HUES6 (cell line): ENCODE results near the gene NFIA.

ENCODE experiments used
- H3K27ac ChIP-seq: 2 replicates; pipeline ENCODE4 v1.7.0; 2013; ENCODE audit warnings: low read depth, mild to moderate bottlenecking, low read length, inconsistent platforms
- H3K27me3 ChIP-seq: 2 replicates; pipeline ENCODE4 v1.6.1; 2013; ENCODE audit warnings: low read length; ENCODE audit not compliant: control insufficient read depth, insufficient read depth
- H3K36me3 ChIP-seq: 2 replicates; pipeline ENCODE4 v1.6.1; 2013; ENCODE audit warnings: low read length; ENCODE audit not compliant: control insufficient read depth, insufficient read depth
- H3K4me1 ChIP-seq: 2 replicates; pipeline ENCODE4 v1.6.1; 2013; ENCODE audit warnings: low read length; ENCODE audit not compliant: control insufficient read depth, insufficient read depth
- H3K4me3 ChIP-seq: 2 replicates; pipeline ENCODE4 v1.5.1; 2013; ENCODE audit warnings: low read depth, low read length
- H3K9ac ChIP-seq: one replicate; pipeline ENCODE4 v1.6.1; 2013; ENCODE audit warnings: mild to moderate bottlenecking, low read length
- H3K9me3 ChIP-seq: 2 replicates; pipeline ENCODE4 v1.6.1; 2013; ENCODE audit warnings: low read depth, low read length; ENCODE audit not compliant: control insufficient read depth, insufficient read depth

Gene NFIA

DNA sequence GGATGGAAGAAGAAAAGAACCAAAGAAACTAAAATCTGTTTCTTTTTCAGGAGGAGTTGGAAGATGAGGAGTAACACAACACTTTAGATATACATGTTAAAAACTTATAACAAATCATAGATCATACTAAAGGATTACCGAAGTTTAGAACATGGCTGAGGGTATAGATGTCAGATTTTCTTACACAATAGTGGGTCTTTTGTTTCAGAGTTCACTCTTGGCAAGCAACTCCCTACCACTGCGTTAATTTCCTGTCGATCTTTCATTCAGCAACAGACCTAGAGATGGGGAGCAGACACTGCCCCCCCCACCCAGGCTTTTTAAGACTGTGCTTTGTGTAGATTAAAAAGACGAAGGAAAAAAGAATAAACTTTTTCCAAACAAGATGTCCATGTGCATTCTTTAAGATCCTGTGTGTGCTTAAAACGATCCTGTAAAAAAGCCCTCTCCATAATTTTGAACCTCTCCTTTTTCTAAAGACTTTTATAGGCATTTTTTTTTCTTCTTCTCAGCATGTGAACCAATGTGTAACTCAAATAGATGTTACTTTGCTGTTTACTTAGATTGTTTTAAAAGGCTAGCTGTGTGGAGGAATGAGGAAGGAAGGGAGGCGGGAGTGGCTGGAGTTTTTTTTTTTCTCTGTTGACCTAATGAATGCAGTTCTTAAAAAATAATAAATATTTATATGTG, 50.4 kb downstream of the NFIA start:
- H3K9ac ChIP-seq, result no peak overlapping the region
- no peaks in the 10 kb centered on the region for H3K27me3 ChIP-seq
- H3K4me3 ChIP-seq, result no peak overlapping the region
- H3K9me3 ChIP-seq, result no peaks in the 10 kb centered on the region
- no peaks in the 10 kb centered on the region for H3K4me1 ChIP-seq
- H3K36me3 ChIP-seq, result no peaks in the 10 kb centered on the region
- no peak overlapping the region for H3K27ac ChIP-seq

DNA sequence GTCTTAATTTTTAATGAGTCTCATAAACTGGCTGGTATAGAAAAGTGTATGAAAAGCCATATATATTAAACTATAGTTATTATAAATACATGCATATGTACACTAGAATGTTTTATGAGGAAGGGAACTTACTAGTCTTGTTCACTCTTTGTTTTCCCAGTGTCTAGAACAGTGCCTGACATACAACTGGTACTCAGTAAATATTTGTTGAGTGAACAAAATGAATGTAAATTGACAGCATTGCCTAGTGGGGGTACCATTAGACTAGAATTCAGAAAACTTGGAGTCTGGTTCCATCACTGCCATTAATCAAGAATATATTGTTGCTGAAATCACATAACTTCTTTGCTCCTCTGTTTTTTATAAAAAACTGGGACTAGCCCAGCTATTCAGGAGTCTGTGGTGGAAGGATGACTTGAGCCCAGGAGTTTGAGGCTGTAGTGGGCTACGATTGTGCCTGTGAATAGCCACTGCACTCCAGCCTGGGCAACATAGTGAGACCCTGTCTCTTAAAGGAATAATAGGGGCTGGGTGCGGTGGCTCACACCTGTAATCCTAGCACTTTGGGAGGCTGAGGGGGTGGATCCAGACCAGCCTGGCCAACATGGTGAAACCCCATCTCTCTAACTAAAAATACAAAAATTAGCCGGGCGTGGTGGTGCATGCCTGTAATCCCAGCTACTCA, 51.1 kb downstream of the NFIA start:
- Histone ChIP-seq H3K27ac (no peak overlapping the region), H3K9ac (no peak overlapping the region), H3K27me3 (no peaks in the 10 kb centered on the region), H3K9me3 (no peaks in the 10 kb centered on the region), H3K36me3 (no peaks in the 10 kb centered on the region), H3K4me1 (no peaks in the 10 kb centered on the region), H3K4me3 (no peak overlapping the region)

DNA sequence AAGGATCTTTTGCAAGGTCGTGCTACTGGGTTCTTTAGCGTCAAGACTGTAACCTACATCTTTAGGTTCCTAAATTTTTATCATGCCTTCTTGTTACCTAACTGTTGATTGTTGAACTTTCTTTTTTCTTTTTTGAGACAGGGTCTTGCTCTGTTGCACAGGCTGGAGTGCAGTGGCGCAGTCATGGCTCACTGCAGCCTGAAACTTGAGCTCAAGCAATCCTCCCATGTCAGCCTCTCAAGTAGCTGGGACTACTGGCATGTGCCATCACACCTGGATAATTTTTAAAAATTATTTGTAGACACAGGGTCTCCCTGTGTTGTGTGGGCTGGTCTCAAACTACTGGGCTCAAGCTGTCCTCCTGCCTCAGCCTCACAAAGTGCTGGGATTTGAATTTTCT, 52.9 kb downstream of the NFIA start:
- H3K9me3 ChIP-seq, result no peaks in the 10 kb centered on the region
- H3K4me1 ChIP-seq, result peaks cover 6% of the 10 kb centered on the region
- H3K9ac ChIP-seq, result no peak overlapping the region
- no peak overlapping the region for H3K4me3 ChIP-seq
- H3K36me3 ChIP-seq, result no peaks in the 10 kb centered on the region
- H3K27me3 ChIP-seq, result no peaks in the 10 kb centered on the region
- H3K27ac ChIP-seq, result no peak overlapping the region

DNA sequence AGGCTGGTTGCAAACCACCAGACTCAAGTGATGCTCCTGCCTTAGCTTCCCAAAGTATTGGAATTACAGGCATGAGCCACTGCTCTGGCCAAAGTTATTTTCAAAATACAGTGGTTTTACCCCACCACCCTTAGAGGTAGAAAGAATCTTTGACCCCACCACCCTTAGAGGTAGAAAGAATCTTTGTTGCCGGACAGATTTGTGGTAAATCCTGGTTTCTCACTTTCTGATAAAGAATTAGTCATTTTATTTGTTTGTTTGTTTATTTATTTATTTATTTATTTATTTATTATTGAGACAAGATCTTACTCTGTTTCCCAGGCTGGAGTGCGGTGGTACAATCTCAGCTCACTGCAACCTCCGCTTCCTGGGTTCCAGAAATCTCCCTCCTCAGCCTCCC, 55.9 kb downstream of the NFIA start:
- Histone ChIP-seq H3K4me1 (peaks cover 24% of the 10 kb centered on the region), H3K27me3 (no peaks in the 10 kb centered on the region), H3K36me3 (no peaks in the 10 kb centered on the region), H3K27ac (no peak overlapping the region), H3K9me3 (no peaks in the 10 kb centered on the region), H3K9ac (no peak overlapping the region), H3K4me3 (no peak overlapping the region)

DNA sequence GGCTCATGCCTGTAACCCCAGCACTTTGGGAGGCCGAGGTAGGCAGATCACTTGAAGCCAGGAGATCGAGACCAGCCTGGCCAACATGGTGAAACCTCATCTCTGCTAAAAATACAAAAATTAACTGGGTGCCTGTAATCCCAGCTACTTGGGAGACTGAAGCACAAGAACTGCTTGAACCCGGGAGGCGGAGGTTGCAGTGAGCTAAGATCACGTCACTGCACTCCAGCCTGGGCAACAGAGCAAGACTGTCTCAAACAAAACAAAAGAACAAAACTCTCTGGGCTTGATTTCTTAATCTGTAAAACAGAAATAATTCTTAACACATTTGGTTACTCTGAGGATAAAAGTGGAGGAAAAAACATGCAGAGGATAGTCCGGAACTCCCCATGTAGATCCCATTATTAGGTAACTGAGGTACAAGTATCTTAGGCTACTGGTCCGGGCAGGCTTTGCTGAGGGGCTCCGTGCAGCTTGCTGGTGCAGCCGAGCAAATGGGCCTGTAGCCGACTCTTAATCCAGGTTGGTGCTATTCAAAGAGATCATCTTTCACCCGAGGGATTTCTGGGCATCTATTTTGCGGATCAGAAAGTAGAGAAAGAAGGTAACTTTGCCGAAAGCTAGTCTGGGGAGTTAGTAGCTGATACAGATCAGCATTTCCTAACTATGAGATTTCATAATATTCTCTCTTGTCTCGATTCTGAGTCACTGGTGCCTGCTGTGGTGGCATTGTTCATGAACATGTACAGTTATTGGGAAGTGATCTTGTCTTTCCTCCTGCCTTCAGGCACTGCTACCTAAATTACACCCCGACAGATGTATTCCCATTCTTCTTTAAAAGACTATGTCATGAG, 56.8 kb downstream of the NFIA start:
- H3K27me3 ChIP-seq, result no peaks in the 10 kb centered on the region
- H3K27ac ChIP-seq, result no peak overlapping the region
- H3K36me3 ChIP-seq, result no peaks in the 10 kb centered on the region
- no peak overlapping the region for H3K9ac ChIP-seq
- no peaks in the 10 kb centered on the region for H3K9me3 ChIP-seq
- H3K4me1 ChIP-seq, result peaks cover 24% of the 10 kb centered on the region
- no peak overlapping the region for H3K4me3 ChIP-seq

DNA sequence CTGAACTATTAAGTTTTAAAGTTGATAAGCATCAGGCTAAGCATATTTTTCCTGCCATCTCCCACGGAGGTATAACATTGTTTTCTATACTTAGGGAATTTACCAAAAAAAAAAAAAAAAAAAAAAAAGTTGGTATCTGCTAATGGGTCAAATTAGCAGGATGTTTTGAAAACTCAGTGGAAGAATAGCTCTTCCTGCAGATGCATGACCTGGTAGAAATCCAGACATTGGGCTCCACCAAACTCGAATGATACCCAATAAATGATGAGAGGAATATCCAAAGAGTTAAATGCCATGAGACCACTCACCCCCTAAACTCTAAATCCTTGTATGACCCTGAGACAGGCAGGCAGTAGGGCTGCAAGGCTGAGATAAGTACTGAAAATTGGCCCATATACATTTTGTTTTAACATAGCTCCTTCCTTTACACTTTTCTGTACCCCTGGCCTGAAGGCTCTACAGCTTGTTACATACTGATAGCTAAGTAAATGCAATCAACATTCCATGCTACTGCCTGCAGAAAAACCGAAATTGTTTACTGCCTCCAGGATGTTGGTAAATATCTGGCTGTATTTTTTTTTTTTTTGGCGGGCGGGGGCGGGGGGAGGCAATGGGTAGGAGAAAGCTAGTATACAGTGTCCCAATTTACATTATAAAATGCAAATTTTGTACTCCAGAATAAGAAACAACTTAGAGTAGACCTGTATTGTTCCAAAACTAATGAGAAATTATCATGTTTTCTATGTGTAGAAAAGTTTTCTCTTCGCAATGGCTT, 57.6 kb downstream of the NFIA start:
- peaks cover 24% of the 10 kb centered on the region for H3K4me1 ChIP-seq

DNA sequence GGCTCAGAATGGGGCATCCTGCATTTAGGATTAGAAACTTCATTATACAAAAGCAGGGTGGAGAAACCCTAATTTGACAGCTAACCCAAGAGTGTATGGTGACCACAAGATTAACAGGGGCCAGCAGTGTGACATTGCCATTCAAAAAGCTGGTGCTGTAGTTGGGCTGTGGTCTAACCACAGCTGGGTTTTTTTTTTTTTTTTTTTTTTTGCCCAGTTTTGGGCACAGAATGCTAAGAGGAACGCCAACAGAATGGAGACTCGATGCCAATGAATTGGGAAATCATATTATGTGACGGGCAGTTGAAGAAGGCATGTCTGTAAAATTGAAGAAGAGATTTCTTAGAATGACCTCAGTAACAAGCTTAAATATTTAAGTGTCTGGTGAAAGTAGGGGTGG, 58.4 kb downstream of the NFIA start:
- Histone ChIP-seq H3K9ac (no peak overlapping the region), H3K4me1 (peaks cover 24% of the 10 kb centered on the region), H3K27ac (no peak overlapping the region), H3K36me3 (no peaks in the 10 kb centered on the region), H3K9me3 (no peaks in the 10 kb centered on the region), H3K4me3 (no peak overlapping the region), H3K27me3 (no peaks in the 10 kb centered on the region)

More for the DNA sequence above, 57.6 kb downstream of the NFIA start:
- Histone ChIP-seq H3K27me3 (no peaks in the 10 kb centered on the region), H3K4me3 (no peak overlapping the region), H3K27ac (no peak overlapping the region), H3K9me3 (no peaks in the 10 kb centered on the region), H3K9ac (no peak overlapping the region), H3K36me3 (no peaks in the 10 kb centered on the region)

DNA sequence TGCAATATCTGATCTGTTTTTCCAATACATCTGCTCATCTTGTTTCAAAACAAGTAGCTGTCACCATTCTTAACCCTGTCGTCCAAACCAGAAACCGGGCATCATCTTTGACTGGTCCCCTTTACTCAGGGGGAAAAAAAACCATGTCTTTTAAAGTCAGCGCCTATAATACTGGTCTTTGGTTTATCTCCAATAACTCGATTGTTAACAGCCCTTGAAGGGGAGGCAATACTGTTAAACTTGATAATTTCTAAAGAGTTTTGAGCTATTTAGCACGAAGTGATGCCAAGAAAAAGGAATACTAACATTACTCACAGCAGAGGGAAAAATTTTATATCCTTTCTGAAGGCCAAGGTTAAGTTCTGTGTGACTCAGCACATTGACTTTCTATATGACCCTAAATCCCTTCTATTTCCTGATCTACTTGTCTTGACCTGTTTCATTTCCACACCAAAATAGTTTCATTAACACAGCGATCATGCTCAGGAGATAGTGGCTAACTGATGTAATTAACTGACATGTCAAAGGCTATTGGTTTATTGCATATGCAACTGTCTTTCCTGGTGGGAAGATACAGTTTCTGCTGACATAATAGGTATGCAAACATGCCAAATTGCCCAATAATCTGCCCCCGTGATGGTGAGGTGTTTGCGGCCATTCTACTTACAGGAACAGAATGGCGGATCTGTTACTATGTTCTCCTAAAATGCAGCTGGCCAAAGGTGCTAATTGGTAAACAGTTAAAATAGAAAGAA, 59.1 kb downstream of the NFIA start:
- H3K27ac ChIP-seq, result no peak overlapping the region
- H3K9me3 ChIP-seq, result no peaks in the 10 kb centered on the region
- peaks cover 24% of the 10 kb centered on the region for H3K4me1 ChIP-seq
- H3K4me3 ChIP-seq, result no peak overlapping the region
- H3K36me3 ChIP-seq, result no peaks in the 10 kb centered on the region
- no peak overlapping the region for H3K9ac ChIP-seq
- H3K27me3 ChIP-seq, result no peaks in the 10 kb centered on the region

DNA sequence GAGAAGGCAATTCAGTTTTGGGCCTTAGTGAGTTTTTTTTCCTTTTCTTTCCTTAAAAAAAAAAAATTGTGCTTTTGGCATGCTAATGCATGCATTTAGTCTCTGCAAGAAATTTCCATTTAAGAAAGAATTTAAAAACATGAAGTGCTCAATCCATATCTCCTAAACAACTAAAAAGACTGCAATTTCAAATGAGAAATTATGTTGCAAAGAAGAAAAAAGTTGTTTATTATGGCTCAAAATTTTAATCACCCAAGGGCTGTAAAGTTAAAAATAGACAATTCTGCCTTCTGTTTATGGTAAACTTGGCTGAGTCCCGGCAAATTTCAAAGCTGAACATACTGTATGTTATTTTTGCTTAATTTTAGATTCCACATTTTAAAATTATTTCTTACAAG, 59.7 kb downstream of the NFIA start:
- no peak overlapping the region for H3K9ac ChIP-seq

DNA sequence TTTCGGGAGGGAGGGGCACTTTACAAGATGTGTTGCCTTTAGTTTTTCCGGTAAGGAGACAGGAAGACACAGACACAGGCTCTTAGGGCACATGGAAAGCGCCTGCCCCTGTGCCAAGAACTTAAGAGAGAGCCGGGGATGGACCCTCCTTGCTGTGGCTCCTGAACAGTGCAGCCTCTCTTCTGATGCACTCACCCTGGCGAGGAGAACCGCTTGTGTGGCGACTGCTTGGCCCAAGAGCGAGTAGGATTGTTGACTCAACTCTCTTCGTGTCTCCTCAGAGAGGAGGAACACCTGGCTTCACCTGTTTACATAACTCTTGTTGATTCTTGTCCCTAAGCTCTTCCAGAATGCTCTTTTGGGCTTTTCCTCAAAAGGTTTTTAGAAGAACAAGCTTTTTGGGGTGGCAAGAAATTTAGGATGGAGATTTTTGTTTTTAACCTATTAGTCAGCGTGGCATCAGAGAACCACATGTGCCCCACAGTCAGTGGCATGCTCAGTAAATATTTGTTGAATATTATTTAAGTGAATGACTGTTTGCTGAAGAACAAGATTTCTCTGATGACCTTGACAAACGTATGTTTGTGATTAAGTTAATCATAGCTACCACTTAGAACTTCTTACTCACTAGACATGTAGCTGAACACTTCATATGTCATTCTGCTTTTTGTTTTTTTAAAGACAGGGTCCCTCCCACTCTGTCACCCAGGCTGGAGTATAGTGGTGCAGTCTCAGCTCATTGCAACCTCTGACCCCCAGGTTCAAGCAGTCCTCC, 60.6 kb downstream of the NFIA start:
- H3K27ac ChIP-seq, result no peak overlapping the region
- no peak overlapping the region for H3K4me3 ChIP-seq
- no peak overlapping the region for H3K9ac ChIP-seq
- no peaks in the 10 kb centered on the region for H3K36me3 ChIP-seq
- no peaks in the 10 kb centered on the region for H3K27me3 ChIP-seq
- peaks cover 24% of the 10 kb centered on the region for H3K4me1 ChIP-seq
- H3K9me3 ChIP-seq, result no peaks in the 10 kb centered on the region

More for the DNA sequence above, 59.7 kb downstream of the NFIA start:
- H3K9me3 ChIP-seq, result no peaks in the 10 kb centered on the region
- no peak overlapping the region for H3K4me3 ChIP-seq
- no peaks in the 10 kb centered on the region for H3K27me3 ChIP-seq
- H3K27ac ChIP-seq, result no peak overlapping the region
- peaks cover 24% of the 10 kb centered on the region for H3K4me1 ChIP-seq
- H3K36me3 ChIP-seq, result no peaks in the 10 kb centered on the region
